HCT116 (cell line): ENCODE results near the gene SCRN2. TPM values are rescaled to one million over a fixed set of nuclear protein-coding genes. Genes with fewer than 3 reads are reported as not detected.

Source experiments
- ATAC-seq: fragments of 200-7000 bp; cut with Tn5 transposase; 2 replicates; pipeline ENCODE4 v1.9.1; 2020; ENCODE audit warnings: mild to moderate bottlenecking, moderate library complexity
- BruUV-seq: library from RNA; stranded (reverse); fragments of 400-500 nt; replicated peaks from 2 replicates; lab custom pipeline; 2021; lab: Mats Ljungman, UMichigan
- CTCF ChIA-PET: fragments of 300-600 bp; sonication (Branson Sonifier 250); formaldehyde crosslinking; loops from one replicate; lab custom pipeline; 2021; ENCODE audit warnings: antibody characterized with exemption; lab: Charles Lee
- POLR2A ChIA-PET: fragments of 300-600, 350-600 bp; sonication (Branson Sonifier 250); formaldehyde crosslinking; loops from one replicate; lab custom pipeline; 2021; ENCODE audit warnings: antibody characterized with exemption; lab: Charles Lee
- RAD21 ChIA-PET, 2 experiments: fragments of 300-600 bp; sonication (Branson Sonifier 250); formaldehyde crosslinking; loops; one replicate each; lab custom pipeline; 2023; ENCODE audit warnings: low total read pairs in 2 of 2; ENCODE audit not compliant: uncharacterized antibody in 2 of 2, unreplicated experiment in 2 of 2, low non-redundant PET in 1 of 2; lab: Charles Lee
- DNase-seq: peaks from one replicate; pipeline ENCODE4 v3.0.0-alpha.2; 2010; ENCODE audit warnings: low read depth, low spot score
- H2AFZ ChIP-seq: fragments of 200-600 bp; shearing (Covaris generic), sonication (generic); 2 replicates; pipeline ENCODE4 v1.6.1; 2017; ENCODE audit warnings: low read depth, mixed run types, mixed read lengths, antibody characterized with exemption, low read length; ENCODE audit not compliant: poor library complexity, severe bottlenecking
- H3K27ac ChIP-seq: 2 replicates; pipeline ENCODE4 v1.5.1; 2012; ENCODE audit warnings: low read depth, low read length
- H3K27me3 ChIP-seq: fragments of 200-600 bp; sonication (generic); 2 replicates; pipeline ENCODE4 v1.6.1; 2016; ENCODE audit warnings: mixed run types, low read length, mixed read lengths; ENCODE audit not compliant: insufficient read depth
- H3K36me3 ChIP-seq, 2 experiments: fragments of 200-500 bp in 1 of 2; fragments of 200-600 bp in 1 of 2; sonication (Bioruptor generic) in 1 of 2; sonication (generic) in 1 of 2; 2 replicates each; pipeline versions ENCODE4 v1.5.1 to v1.6.1; 2014 to 2016; ENCODE audit warnings: low read length in 2 of 2, inconsistent platforms in 1 of 2, mixed read lengths in 1 of 2, mixed run types in 1 of 2; ENCODE audit not compliant: insufficient read depth in 2 of 2, control insufficient read depth in 1 of 2
- H3K4me1 ChIP-seq, 2 experiments: fragments of 200-600 bp in 1 of 2; sonication (generic) in 1 of 2; 2 replicates each; pipeline versions ENCODE4 v1.5.1 to v1.6.1; 2012 to 2017; ENCODE audit warnings: low read length in 2 of 2, inconsistent platforms in 1 of 2, mild to moderate bottlenecking in 1 of 2, mixed read lengths in 1 of 2, mixed run types in 1 of 2, moderate library complexity in 1 of 2; ENCODE audit not compliant: insufficient read depth in 2 of 2, control insufficient read depth in 1 of 2
- H3K4me2 ChIP-seq: fragments of 200-600 bp; sonication (generic); 2 replicates; pipeline ENCODE4 v1.6.1; 2017; ENCODE audit warnings: mixed run types, low read length, mixed read lengths
- H3K4me3 ChIP-seq, 2 experiments: fragments of 200-600 bp in 1 of 2; sonication (generic) in 1 of 2; replicated peaks in 1 of 2; 2 replicates each; pipeline ENCODE4 v1.5.1; 2011 to 2016; ENCODE audit warnings: low read length in 2 of 2, control low read depth in 1 of 2, low read depth in 1 of 2, mild to moderate bottlenecking in 1 of 2, mixed read lengths in 1 of 2, mixed run types in 1 of 2
- H3K79me2 ChIP-seq: fragments of 200-600 bp; sonication (generic); 2 replicates; pipeline ENCODE4 v1.6.1; 2017; ENCODE audit warnings: mild to moderate bottlenecking, mixed run types, low read length, moderate library complexity, mixed read lengths; ENCODE audit not compliant: insufficient read depth
- H3K9ac ChIP-seq: fragments of 200-600 bp; sonication (generic); 2 replicates; pipeline ENCODE4 v1.6.1; 2016; ENCODE audit warnings: low read length, mixed read lengths
- H3K9me2 ChIP-seq: fragments of 200-600 bp; sonication (generic), shearing (Covaris generic); 2 replicates; pipeline ENCODE4 v1.6.1; 2017; ENCODE audit warnings: mixed run types, mild to moderate bottlenecking, moderate library complexity; ENCODE audit not compliant: insufficient read depth
- H3K9me3 ChIP-seq, 2 experiments: fragments of 200-500 bp in 1 of 2; fragments of 200-600 bp in 1 of 2; sonication (Bioruptor generic) in 1 of 2; sonication (generic) in 1 of 2; 2 replicates each; pipeline ENCODE4 v1.6.1; 2014 to 2017; ENCODE audit warnings: low read length in 2 of 2, mixed read lengths in 2 of 2, inconsistent platforms in 1 of 2, low read depth in 1 of 2, mild to moderate bottlenecking in 1 of 2, mixed run types in 1 of 2, moderate library complexity in 1 of 2; ENCODE audit not compliant: control insufficient read depth in 1 of 2, insufficient read depth in 1 of 2
- H4K20me1 ChIP-seq: fragments of 200-600 bp; sonication (generic), shearing (Covaris generic); 2 replicates; pipeline ENCODE4 v1.6.1; 2017; ENCODE audit warnings: mixed run types, mild to moderate bottlenecking, moderate library complexity; ENCODE audit not compliant: insufficient read depth
- FOSL1 ChIP-seq: IDR thresholded peaks from 2 replicates; pipeline ENCODE4 v1.6.1; 2012; ENCODE audit warnings: low read depth
- POLR2A ChIP-seq: IDR thresholded peaks from 2 replicates; pipeline ENCODE4 v1.7.0; 2011; ENCODE audit warnings: borderline replicate concordance; ENCODE audit not compliant: insufficient read depth, insufficient read length; ENCODE audit errors: extremely low read depth
- POLR2AphosphoS5 ChIP-seq: IDR thresholded peaks from 2 replicates; pipeline ENCODE4 v1.6.1; 2011; ENCODE audit warnings: mild to moderate bottlenecking, low read depth, low read length, moderate library complexity
- RAD21 ChIP-seq: IDR thresholded peaks from 2 replicates; pipeline ENCODE4 v1.6.1; 2012; ENCODE audit warnings: low read depth, mild to moderate bottlenecking
- SRF ChIP-seq: IDR thresholded peaks from 2 replicates; pipeline ENCODE4 v1.6.1; 2012; ENCODE audit warnings: low read depth
- TCF7L2 ChIP-seq: IDR thresholded peaks from 2 replicates; pipeline ENCODE4 v1.7.0; 2011; ENCODE audit warnings: borderline replicate concordance, inconsistent platforms; ENCODE audit not compliant: insufficient read depth, insufficient read length; ENCODE audit errors: extremely low read depth
- YY1 ChIP-seq: IDR thresholded peaks from 2 replicates; pipeline ENCODE4 v1.6.1; 2011; ENCODE audit warnings: low read length, low read depth, moderate library complexity, mild to moderate bottlenecking; ENCODE audit not compliant: insufficient replicate concordance; ENCODE audit errors: extremely low read depth
- ZFX ChIP-seq: fragments of 450-650 bp; IDR thresholded peaks from 2 replicates; pipeline ENCODE4 v1.6.1; 2017
- ZNF274 ChIP-seq: fragments of 200-500 bp; sonication (Bioruptor generic); IDR thresholded peaks from 2 replicates; pipeline ENCODE4 v1.6.1; 2014; ENCODE audit warnings: mild to moderate bottlenecking, low read depth, low read length, inconsistent platforms
- intact Hi-C: fragments of 100-400 bp; cut with micrococcal nuclease; formaldehyde crosslinking; loops from 2 replicates; pipeline ENCODE4 v1.10.0; 2022
- total RNA-seq: library from RNA; stranded (reverse); gene quantifications from one replicate; pipeline ENCODE4 v1.2.1, GENCODE V29; 2021; ENCODE audit not compliant: unreplicated experiment
- TF ChIP-seq, protein P1 (sequence below): IDR thresholded peaks from 2 replicates; pipeline ENCODE4 v1.6.1; 2012
- TF ChIP-seq, protein P2 (sequence below): IDR thresholded peaks from 2 replicates; pipeline ENCODE4 v1.6.1; 2011; ENCODE audit warnings: mild to moderate bottlenecking, low read length, moderate library complexity; ENCODE audit not compliant: insufficient replicate concordance; ENCODE audit errors: extremely low read depth
- TF ChIP-seq, protein P3 (sequence below), 3 experiments: fragments of 200-600 bp in 1 of 3; sonication (generic) in 1 of 3; IDR thresholded peaks in 2 of 3; conservative IDR thresholded peaks in 1 of 3; 2 replicates each; pipeline ENCODE4 v1.5.1; 2012 to 2017; ENCODE audit warnings: low read depth in 2 of 3, low read length in 2 of 3, antibody characterized with exemption in 1 of 3, borderline replicate concordance in 1 of 3, control low read depth in 1 of 3, mild to moderate bottlenecking in 1 of 3, mixed read lengths in 1 of 3, mixed run types in 1 of 3, moderate library complexity in 1 of 3; ENCODE audit not compliant: insufficient read depth in 1 of 3
- TF ChIP-seq, protein P4 (sequence below): IDR thresholded peaks from 2 replicates; pipeline ENCODE4 v1.6.1; 2012; ENCODE audit warnings: low read depth

SCRN2 gene
- total RNA-seq, 1 experiment from 2014 or later, result 53.2 TPM

DNA sequence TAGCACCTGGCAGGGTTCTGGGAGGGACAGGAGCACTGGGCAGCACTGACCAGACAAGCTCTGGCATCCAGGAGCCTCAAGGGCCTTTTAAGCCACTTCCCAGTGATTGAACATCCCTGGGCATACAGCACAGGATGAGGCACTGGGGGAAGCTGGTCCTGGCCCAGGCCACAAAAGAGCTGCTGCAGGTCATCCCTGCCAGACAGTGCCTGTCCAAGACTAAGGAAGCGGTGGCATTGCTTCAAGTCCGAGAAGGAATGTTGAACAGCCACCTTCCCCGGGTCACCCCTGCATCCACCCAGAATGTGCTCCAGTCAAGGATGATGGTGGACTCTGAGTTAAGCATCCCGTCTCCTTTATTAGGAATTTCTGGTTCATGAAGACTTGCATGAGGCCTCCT lies 18.3 kb downstream of the SCRN2 start (continued):
- no peak for TF ChIP-seq ZNF274
- TF ChIP-seq SRF, result no peak
- TF ChIP-seq ZFX, result no peak
- TF ChIP-seq, protein P1, sequence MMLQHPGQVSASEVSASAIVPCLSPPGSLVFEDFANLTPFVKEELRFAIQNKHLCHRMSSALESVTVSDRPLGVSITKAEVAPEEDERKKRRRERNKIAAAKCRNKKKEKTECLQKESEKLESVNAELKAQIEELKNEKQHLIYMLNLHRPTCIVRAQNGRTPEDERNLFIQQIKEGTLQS, result no peak
- no peak for TF ChIP-seq RAD21
- TF ChIP-seq, all 23 proteins: peak for 0

DNA sequence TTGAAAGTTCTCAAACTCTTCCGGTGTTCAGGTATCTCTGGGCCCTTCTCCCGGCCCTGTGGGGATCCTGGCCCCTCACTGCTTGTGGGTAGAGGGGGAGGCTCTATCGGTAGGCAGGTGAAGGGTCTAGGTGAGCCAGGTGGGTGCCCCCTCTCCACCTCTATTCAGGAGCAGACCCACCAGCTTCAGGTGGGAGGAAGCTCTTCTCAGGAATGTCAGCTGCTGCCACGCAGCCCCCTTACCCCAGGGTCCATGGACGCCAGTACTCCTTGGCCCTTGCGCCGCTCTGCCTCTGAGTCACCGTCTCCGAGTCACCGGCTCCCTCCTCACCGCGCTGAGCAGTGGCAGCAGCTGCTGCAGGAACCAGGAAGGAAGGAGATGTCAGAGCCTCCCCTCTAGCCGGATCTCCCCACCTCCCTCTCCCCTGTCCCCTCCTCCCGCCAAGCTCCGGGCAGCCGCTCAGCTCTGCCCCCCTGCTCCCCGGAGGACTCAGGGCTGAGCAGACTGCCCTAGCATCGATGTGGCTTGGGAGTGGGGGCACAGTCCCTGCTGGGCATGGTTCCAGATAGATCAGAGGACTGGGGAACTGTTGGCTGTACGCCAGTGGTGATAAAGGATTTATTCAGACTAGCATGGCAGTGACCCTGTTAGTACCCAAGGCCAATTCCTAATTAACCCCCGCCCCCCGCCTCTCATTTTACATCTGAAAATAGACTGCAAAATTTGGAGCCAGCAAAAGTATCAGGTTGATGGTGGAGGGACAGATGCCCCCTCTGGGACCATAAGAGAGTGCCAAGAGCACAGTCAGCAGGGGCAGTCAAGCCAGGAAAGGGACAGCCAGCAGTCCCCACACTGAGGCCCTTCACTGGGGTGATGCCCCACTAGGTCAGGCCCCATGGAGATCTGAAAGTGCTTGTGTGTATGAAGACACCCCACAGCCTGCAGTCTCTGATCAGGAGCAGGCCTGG lies 19.4 kb downstream of the SCRN2 start, which contains the start of gene OSBPL7:
Gene OSBPL7, minus strand, starts transcription at position 371 of the 968 bp plus-strand sequence. CDS start 1,516 bp downstream, outside the sequence.
- Histone ChIP-seq H3K4me2 (peak within 1 kb of the TSS; percentile 93), H3K9ac (peak within 1 kb of the TSS; percentile 75), H3K36me3 (peaks cover 18 to 20% of the 10 kb centered on the region in 2 experiments), H3K9me2 (no peaks in the 10 kb centered on the region), H2AFZ (peak within 1 kb of the TSS; percentile 58), H3K79me2 (no peaks in the 10 kb centered on the region), H3K27me3 (no peaks in the 10 kb centered on the region), H3K4me1 (peaks cover 16 to 27% of the 10 kb centered on the region in 2 experiments), H3K27ac (peak within 1 kb of the TSS; percentile 47), H3K9me3 (no peaks in the 10 kb centered on the region), H4K20me1 (no peaks in the 10 kb centered on the region), H3K4me3 (peak within 1 kb of the TSS; percentile 70 to 87)
- RAD21 ChIA-PET, result interaction anchor here in 1 of 2 experiments (0.8 kb wide), 1 partner anchor 10 kb away, joined by 3 read pairs; the partner anchor contains the start of genes LRRC46 and MRPL10
- DNase-seq, result peak; percentile 63
- intact Hi-C loops, result no loop called here
- TF ChIP-seq POLR2A (peak; percentile 59), POLR2AphosphoS5 (peak; percentile 95), YY1 (peak; percentile 81), FOSL1 (no peak), TCF7L2 (peak; percentile 28)
- TF ChIP-seq, protein P2, sequence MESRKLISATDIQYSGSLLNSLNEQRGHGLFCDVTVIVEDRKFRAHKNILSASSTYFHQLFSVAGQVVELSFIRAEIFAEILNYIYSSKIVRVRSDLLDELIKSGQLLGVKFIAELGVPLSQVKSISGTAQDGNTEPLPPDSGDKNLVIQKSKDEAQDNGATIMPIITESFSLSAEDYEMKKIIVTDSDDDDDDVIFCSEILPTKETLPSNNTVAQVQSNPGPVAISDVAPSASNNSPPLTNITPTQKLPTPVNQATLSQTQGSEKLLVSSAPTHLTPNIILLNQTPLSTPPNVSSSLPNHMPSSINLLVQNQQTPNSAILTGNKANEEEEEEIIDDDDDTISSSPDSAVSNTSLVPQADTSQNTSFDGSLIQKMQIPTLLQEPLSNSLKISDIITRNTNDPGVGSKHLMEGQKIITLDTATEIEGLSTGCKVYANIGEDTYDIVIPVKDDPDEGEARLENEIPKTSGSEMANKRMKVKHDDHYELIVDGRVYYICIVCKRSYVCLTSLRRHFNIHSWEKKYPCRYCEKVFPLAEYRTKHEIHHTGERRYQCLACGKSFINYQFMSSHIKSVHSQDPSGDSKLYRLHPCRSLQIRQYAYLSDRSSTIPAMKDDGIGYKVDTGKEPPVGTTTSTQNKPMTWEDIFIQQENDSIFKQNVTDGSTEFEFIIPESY, result peak; percentile 45
- TF ChIP-seq, protein P3, sequence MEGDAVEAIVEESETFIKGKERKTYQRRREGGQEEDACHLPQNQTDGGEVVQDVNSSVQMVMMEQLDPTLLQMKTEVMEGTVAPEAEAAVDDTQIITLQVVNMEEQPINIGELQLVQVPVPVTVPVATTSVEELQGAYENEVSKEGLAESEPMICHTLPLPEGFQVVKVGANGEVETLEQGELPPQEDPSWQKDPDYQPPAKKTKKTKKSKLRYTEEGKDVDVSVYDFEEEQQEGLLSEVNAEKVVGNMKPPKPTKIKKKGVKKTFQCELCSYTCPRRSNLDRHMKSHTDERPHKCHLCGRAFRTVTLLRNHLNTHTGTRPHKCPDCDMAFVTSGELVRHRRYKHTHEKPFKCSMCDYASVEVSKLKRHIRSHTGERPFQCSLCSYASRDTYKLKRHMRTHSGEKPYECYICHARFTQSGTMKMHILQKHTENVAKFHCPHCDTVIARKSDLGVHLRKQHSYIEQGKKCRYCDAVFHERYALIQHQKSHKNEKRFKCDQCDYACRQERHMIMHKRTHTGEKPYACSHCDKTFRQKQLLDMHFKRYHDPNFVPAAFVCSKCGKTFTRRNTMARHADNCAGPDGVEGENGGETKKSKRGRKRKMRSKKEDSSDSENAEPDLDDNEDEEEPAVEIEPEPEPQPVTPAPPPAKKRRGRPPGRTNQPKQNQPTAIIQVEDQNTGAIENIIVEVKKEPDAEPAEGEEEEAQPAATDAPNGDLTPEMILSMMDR (IDR thresholded peaks at IDR 0.05 in 2 of 3, conservative IDR thresholded peaks at IDR 0.05 in 1 of 3; ENCODE audit: borderline replicate concordance in 1 of 3, insufficient read depth in 1 of 3, low read depth in 2 of 3, low read length in 2 of 3), result peak; percentile 7 to 62 (median 49); a peak in 4 of 6 replicates
- TF ChIP-seq, protein P4, sequence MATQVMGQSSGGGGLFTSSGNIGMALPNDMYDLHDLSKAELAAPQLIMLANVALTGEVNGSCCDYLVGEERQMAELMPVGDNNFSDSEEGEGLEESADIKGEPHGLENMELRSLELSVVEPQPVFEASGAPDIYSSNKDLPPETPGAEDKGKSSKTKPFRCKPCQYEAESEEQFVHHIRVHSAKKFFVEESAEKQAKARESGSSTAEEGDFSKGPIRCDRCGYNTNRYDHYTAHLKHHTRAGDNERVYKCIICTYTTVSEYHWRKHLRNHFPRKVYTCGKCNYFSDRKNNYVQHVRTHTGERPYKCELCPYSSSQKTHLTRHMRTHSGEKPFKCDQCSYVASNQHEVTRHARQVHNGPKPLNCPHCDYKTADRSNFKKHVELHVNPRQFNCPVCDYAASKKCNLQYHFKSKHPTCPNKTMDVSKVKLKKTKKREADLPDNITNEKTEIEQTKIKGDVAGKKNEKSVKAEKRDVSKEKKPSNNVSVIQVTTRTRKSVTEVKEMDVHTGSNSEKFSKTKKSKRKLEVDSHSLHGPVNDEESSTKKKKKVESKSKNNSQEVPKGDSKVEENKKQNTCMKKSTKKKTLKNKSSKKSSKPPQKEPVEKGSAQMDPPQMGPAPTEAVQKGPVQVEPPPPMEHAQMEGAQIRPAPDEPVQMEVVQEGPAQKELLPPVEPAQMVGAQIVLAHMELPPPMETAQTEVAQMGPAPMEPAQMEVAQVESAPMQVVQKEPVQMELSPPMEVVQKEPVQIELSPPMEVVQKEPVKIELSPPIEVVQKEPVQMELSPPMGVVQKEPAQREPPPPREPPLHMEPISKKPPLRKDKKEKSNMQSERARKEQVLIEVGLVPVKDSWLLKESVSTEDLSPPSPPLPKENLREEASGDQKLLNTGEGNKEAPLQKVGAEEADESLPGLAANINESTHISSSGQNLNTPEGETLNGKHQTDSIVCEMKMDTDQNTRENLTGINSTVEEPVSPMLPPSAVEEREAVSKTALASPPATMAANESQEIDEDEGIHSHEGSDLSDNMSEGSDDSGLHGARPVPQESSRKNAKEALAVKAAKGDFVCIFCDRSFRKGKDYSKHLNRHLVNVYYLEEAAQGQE, result no peak
- CTCF ChIA-PET, result interaction anchor here (0.8 to 2.6 kb wide), 6 partner anchors 9 to 125 kb away, joined by 3 to 23 read pairs (median 4); partner anchors contain the start of genes LRRC46, MRPL10 and SCRN2
- no TSS peak for BruUV-seq
- POLR2A ChIA-PET, result interaction anchor here (0.6 to 1.2 kb wide), 4 partner anchors 10 to 165 kb away, joined by 3 to 18 read pairs (median 4); partner anchors contain the start of genes LRRC46, MRPL10 and SP2
- peak; percentile 91 for ATAC-seq
